Tibial nerve (tissue), 4 donors: ENCODE measurements around the gene LYPD4. TPM values are rescaled to one million over a fixed set of nuclear protein-coding genes. Genes with fewer than 3 reads are reported as not detected.

ENCODE experiments used
- DNase-seq, 2 donors: peaks; one replicate each; pipeline ENCODE4 v3.0.0-alpha.2; 2019; ENCODE audit warnings: low spot score in 2 of 2
- H3K27ac ChIP-seq, 4 donors: fragments of 200-600 bp; sonication (generic) in 3 of 4; one replicate each; pipeline ENCODE4 v1.5.1; 2017 to 2019; ENCODE audit warnings: mild to moderate bottlenecking in 1 of 4
- H3K27me3 ChIP-seq, 2 donors: fragments of 200-600 bp; sonication (generic) in 1 of 2; one replicate each; pipeline versions ENCODE4 v1.5.1 to v1.6.0; 2017 to 2019
- H3K36me3 ChIP-seq, 3 donors: fragments of 200-600 bp; sonication (generic); one replicate each; pipeline ENCODE4 v1.5.1; 2018 to 2019
- H3K4me1 ChIP-seq, 4 donors: fragments of 200-600 bp; sonication (generic) in 3 of 4; one replicate each; pipeline ENCODE4 v1.5.1; 2017 to 2019
- H3K4me3 ChIP-seq, 4 donors: fragments of 200-600 bp; sonication (generic) in 3 of 4; one replicate each; pipeline ENCODE4 v1.5.1; 2017 to 2019; ENCODE audit warnings: mild to moderate bottlenecking in 1 of 4, moderate library complexity in 1 of 4
- H3K9me3 ChIP-seq, 4 donors: fragments of 200-600 bp; sonication (generic) in 3 of 4; one replicate each; pipeline ENCODE4 v1.5.1; 2017 to 2019
- CTCF ChIP-seq, 5 experiments: fragments of 200-600 bp in 3 of 5; fragments of 450-650 bp in 2 of 5; sonication (generic) in 3 of 5; IDR thresholded peaks; one replicate each; pipeline ENCODE4 v1.5.1; 2016 to 2019; ENCODE audit warnings: antibody characterized with exemption in 5 of 5, mild to moderate bottlenecking in 3 of 5, moderate library complexity in 2 of 5
- EP300 ChIP-seq, 2 donors: sonication (generic); formaldehyde crosslinking; IDR thresholded peaks; one replicate each; pipeline ENCODE4 v1.6.1; 2017; ENCODE audit warnings: antibody characterized with exemption in 2 of 2, mild to moderate bottlenecking in 1 of 2
- POLR2A ChIP-seq, 2 donors: fragments of 450-650 bp; IDR thresholded peaks; one replicate each; pipeline ENCODE4 v1.6.1; 2017; ENCODE audit warnings: antibody characterized with exemption in 2 of 2, mild to moderate bottlenecking in 2 of 2, moderate library complexity in 2 of 2
- WGBS, 2 donors: methylation state at CpG; one replicate each; pipeline ENCODE4 v1.1.5; 2018; 5-methylcytosine and 5-hydroxymethylcytosine counted together
- total RNA-seq, 4 donors: library from RNA; depleted of rRNA; stranded (reverse); fragments of >200 nt; gene quantifications; one replicate each; pipeline ENCODE4 v1.1.0, GENCODE V29; 2016

The LYPD4 gene, protein sequence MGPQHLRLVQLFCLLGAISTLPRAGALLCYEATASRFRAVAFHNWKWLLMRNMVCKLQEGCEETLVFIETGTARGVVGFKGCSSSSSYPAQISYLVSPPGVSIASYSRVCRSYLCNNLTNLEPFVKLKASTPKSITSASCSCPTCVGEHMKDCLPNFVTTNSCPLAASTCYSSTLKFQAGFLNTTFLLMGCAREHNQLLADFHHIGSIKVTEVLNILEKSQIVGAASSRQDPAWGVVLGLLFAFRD
- total RNA-seq: not detected

DNA sequence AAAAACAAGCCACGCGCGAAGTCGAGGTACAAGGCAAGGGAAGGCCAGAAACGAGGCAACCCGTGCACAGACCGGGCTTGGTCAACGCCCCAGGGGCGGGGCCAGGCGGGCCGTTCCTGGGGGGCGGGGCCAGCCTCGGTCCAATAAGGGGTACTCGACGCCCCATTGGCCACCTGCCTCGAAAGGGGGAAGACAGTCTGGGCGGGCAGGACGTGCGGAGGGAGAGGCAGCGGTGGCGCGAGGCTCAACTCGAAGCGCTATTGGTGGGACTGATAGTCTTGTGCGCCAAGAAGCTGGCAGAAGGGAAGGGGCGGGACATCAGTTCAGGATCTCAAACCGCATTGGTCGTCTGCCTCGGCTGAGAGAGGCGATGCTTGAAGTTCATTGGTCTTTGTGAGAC lies at the start of gene LYPD4:
LYPD4 (minus strand) TSS at position 83 of the 400 bp plus-strand sequence. CDS start 5,398 bp downstream, outside the sequence.
- H3K4me1 ChIP-seq: no peaks in the 10 kb centered on the region
- no peaks in the 10 kb centered on the region for H3K36me3 ChIP-seq
- no peak within 1 kb of the TSS for H3K27ac ChIP-seq
- H3K4me3 ChIP-seq: no peak within 1 kb of the TSS
- no peak for DNase-seq
- H3K27me3 ChIP-seq: peaks cover 0 to 5% of the 10 kb centered on the region in 2 donors
- TF ChIP-seq POLR2A (IDR thresholded peaks at IDR 0.05): no peak
- TF ChIP-seq CTCF (IDR thresholded peaks at IDR 0.05): no peak
- TF ChIP-seq EP300 (IDR thresholded peaks at IDR 0.05): no peak
- WGBS, 2 donors: 79 to 81% methylated on average over 28 to 30 of the region's 30 CpGs
- no peaks in the 10 kb centered on the region for H3K9me3 ChIP-seq

DNA sequence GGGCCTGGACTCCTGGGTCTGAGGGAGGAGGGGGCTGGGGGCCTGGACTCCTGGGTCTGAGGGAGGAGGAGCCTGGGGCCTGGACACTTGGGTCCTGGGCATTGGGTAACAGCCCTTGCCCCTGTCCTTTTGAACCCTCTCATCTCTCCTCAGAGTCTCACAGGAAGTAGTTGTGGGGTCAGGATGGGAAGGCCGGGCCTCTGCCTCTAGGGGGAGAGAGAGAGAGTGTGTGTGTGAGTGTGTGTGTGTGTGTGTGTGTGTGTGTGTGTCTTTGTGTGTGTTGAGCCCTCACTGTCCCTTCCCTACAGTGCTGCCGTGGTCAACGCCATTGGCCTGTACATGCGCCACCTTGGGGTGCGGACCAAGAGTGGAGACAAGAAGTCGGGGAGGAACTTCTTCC lies 49.4 kb upstream of the LYPD4 start:
- H3K9me3 ChIP-seq: no peaks in the 10 kb centered on the region
- peaks cover 2 to 92% (median 23%) of the 10 kb centered on the region in 3 donors for H3K36me3 ChIP-seq
- H3K4me1 ChIP-seq: no peaks in the 10 kb centered on the region
- DNase-seq: no peak
- H3K27ac ChIP-seq: no peak overlapping the region
- no peak for TF ChIP-seq EP300 (IDR thresholded peaks at IDR 0.05)
- no peak for TF ChIP-seq POLR2A (IDR thresholded peaks at IDR 0.05)
- no peak for TF ChIP-seq CTCF (IDR thresholded peaks at IDR 0.05)
- no peak overlapping the region for H3K4me3 ChIP-seq
- 57 to 63% methylated on average over 6 of the region's 6 CpGs for WGBS, 2 donors
- H3K27me3 ChIP-seq: no peaks in the 10 kb centered on the region

- Histone ChIP-seq H3K36me3 (peaks cover 0 to 89% (median 23%) of the 10 kb centered on the region in 3 donors), H3K27ac (no peak overlapping the region), H3K4me1 (peaks cover 0 to 10% (median 0%) of the 10 kb centered on the region in 4 donors), H3K4me3 (no peak overlapping the region), H3K27me3 (no peaks in the 10 kb centered on the region), H3K9me3 (no peaks in the 10 kb centered on the region)
- no peak for DNase-seq
- TF ChIP-seq POLR2A (IDR thresholded peaks at IDR 0.05) (no peak), EP300 (IDR thresholded peaks at IDR 0.05) (no peak), CTCF (IDR thresholded peaks at IDR 0.05) (no peak)
- 85 to 88% methylated on average over 34 of the region's 34 CpGs for WGBS, 2 donors
Measured at GRCh38 chr19:41892173-41892902, 47.9 kb upstream of the LYPD4 start.

DNA sequence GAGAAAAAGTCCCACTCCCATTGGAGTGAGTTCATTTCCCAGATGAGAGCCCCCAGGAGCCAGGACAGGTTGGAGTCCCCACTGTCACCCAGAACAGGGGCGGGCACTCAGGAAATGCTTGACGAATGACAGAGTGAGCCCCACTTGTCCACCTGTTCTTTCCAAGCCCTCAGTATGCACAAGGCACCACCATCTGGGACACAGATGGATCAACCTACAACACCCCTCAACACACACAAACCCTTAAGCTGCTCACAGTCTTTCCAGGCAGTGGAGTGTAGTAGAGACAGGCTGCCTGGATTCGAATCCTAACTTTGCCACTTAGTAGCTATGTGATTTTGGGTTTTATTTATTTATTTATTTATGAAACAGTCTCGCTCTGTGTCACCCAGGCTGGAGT lies 46.5 kb upstream of the LYPD4 start:
- Histone ChIP-seq H3K27me3 (no peaks in the 10 kb centered on the region), H3K27ac (no peak overlapping the region), H3K9me3 (no peaks in the 10 kb centered on the region), H3K4me1 (peaks cover 0 to 24% (median 2%) of the 10 kb centered on the region in 4 donors), H3K4me3 (no peak overlapping the region), H3K36me3 (peaks cover 0 to 76% (median 17%) of the 10 kb centered on the region in 3 donors)
- WGBS, 2 donors: 94 to 95% methylated on average over 4 of the region's 4 CpGs
- TF ChIP-seq POLR2A (IDR thresholded peaks at IDR 0.05): no peak
- TF ChIP-seq EP300 (IDR thresholded peaks at IDR 0.05): no peak
- no peak for TF ChIP-seq CTCF (IDR thresholded peaks at IDR 0.05)
- no peak for DNase-seq

GRCh38 chr19:41889896-41890295 lies 45.4 kb upstream of the LYPD4 start:
- TF ChIP-seq POLR2A (IDR thresholded peaks at IDR 0.05): no peak
- no peak for TF ChIP-seq CTCF (IDR thresholded peaks at IDR 0.05)
- no peak for TF ChIP-seq EP300 (IDR thresholded peaks at IDR 0.05)
- peaks cover 0 to 66% (median 7%) of the 10 kb centered on the region in 3 donors for H3K36me3 ChIP-seq
- H3K9me3 ChIP-seq: no peaks in the 10 kb centered on the region
- 90 to 95% methylated on average over 8 of the region's 8 CpGs for WGBS, 2 donors
- H3K27ac ChIP-seq: no peak overlapping the region
- no peak for DNase-seq
- H3K4me3 ChIP-seq: no peak overlapping the region
- H3K4me1 ChIP-seq: peaks cover 0 to 34% (median 9%) of the 10 kb centered on the region in 4 donors
- H3K27me3 ChIP-seq: no peaks in the 10 kb centered on the region
